ENCODE results near the gene APLF.

DNA sequence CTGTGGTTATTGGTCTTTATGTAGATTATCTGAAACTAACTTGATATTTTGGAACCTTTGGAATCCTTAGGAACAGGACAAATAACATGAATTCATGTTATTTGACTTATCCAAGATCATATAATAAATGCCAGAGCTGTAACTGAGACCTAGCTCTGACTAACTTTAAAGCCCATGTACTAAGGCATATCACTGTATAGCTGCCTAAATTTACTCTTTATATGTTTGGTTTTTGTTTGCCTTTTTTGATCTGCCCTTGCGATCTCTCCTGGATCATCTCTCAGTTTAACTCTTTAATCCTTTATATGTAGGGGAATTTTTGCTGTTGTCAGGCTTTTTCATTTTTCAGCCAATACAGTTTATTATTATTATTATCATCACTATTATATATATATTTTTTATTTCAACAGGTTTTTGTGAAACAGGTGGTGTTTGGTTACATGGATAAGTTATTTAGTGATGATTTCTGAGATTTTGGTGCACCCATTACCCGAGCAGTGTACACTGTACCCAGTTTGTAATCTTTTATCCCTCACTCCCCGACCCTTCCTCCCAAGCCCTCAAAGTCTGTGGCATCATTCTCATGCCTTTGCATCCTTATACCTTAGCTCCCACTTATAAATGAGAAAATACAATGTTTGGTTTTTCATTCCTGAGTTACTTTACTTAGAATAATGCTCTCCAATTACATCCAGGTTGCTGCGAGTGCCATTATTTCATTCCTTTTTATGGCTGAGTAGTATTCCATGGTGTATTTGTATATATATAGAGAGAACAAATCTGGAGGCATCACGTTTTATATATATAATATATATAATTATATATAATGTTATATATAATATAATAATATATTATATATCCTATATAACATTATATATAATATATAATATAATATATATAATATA is 48.9 kb downstream of the APLF start:
- TF ChIP-seq, protein P1, sequence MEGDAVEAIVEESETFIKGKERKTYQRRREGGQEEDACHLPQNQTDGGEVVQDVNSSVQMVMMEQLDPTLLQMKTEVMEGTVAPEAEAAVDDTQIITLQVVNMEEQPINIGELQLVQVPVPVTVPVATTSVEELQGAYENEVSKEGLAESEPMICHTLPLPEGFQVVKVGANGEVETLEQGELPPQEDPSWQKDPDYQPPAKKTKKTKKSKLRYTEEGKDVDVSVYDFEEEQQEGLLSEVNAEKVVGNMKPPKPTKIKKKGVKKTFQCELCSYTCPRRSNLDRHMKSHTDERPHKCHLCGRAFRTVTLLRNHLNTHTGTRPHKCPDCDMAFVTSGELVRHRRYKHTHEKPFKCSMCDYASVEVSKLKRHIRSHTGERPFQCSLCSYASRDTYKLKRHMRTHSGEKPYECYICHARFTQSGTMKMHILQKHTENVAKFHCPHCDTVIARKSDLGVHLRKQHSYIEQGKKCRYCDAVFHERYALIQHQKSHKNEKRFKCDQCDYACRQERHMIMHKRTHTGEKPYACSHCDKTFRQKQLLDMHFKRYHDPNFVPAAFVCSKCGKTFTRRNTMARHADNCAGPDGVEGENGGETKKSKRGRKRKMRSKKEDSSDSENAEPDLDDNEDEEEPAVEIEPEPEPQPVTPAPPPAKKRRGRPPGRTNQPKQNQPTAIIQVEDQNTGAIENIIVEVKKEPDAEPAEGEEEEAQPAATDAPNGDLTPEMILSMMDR (IDR thresholded peaks at IDR 0.05 in 2 of 3, conservative IDR thresholded peaks at IDR 0.05 in 1 of 3; ENCODE audit: control insufficient read depth in 2 of 3, extremely low read depth in 1 of 3, insufficient read depth in 1 of 3, low read depth in 3 of 3, low read length in 3 of 3): no peak
- TF ChIP-seq RAD21 (IDR thresholded peaks at IDR 0.05; ENCODE audit: insufficient read depth, low read depth, low read length): no peak
- TF ChIP-seq, protein P2, sequence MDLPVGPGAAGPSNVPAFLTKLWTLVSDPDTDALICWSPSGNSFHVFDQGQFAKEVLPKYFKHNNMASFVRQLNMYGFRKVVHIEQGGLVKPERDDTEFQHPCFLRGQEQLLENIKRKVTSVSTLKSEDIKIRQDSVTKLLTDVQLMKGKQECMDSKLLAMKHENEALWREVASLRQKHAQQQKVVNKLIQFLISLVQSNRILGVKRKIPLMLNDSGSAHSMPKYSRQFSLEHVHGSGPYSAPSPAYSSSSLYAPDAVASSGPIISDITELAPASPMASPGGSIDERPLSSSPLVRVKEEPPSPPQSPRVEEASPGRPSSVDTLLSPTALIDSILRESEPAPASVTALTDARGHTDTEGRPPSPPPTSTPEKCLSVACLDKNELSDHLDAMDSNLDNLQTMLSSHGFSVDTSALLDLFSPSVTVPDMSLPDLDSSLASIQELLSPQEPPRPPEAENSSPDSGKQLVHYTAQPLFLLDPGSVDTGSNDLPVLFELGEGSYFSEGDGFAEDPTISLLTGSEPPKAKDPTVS (IDR thresholded peaks at IDR 0.05; ENCODE audit: low read depth, low read length): no peak
- TF ChIP-seq TAF1 (IDR thresholded peaks at IDR 0.05; ENCODE audit: borderline replicate concordance, low read depth, low read length): no peak

Measured in GM12878 (cell line).